Measurements from ENCODE around the gene HECTD3.
A peak's percentile ranks its signal among the peaks of the same experiment; 100 is the strongest.
"Not testable (repeated sequence)": the region's sequence is repeated elsewhere in the genome, so short reads cannot be mapped to it uniquely, and the experiment has no call there.

The HECTD3 gene

DNA sequence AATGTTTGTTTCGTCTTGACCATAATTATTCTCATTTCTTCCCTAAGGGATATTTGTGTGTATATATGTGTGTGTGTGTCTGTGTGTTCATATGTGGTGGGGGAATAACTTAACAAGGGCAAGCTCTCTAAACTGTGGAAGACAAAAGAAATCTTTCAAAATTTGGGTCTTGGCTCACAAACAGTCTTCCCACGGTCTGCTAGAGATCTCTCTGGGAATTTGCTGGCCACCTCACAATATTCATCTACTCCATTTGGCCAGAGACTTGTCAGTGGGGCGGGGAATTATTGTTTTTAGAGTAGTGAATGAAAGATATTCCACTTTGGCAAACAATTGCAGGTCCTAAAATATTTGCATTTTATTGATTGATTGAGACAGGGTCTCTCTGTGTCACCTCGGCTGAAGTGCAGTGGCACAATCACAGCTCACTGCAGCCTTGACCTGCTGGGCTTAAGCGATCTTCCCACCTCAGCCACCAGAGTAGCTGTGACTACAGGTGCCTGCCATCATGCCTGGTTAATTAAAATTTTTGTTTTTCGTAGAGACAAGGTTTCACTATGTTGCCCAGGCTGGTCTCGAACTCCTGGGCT is 16.7 kb downstream of the HECTD3 start:
- H3K4me1 ChIP-seq (ENCODE audit: control insufficient read depth, low read depth, low read length), result no peaks in the 10 kb centered on the region
- H3K79me1 ChIP-seq (ENCODE audit: low read length), result no peaks in the 10 kb centered on the region
- no peak for DNase-seq
- no peak overlapping the region for H3K27ac ChIP-seq (ENCODE audit: low read depth, low read length)
- H3K23ac ChIP-seq (ENCODE audit: low read length), result no peak overlapping the region
- no peak overlapping the region for H4K8ac ChIP-seq (ENCODE audit: low read depth, low read length)
- no peaks in the 10 kb centered on the region for H3K79me2 ChIP-seq (ENCODE audit: control insufficient read depth, insufficient read depth, low read length)
- no peak overlapping the region for H3K18ac ChIP-seq (ENCODE audit: low read length)
- WGBS (ENCODE audit: extremely low coverage, insufficient coverage, low lambda C conversion rate), result no CpG with 5 or more reads among the region's 7 CpGs
- no peak overlapping the region for H3K56ac ChIP-seq (ENCODE audit: low read length)
- no peak overlapping the region for H2BK15ac ChIP-seq (replicated peaks; ENCODE audit: low read depth)
- H3K27me3 ChIP-seq (ENCODE audit: insufficient read depth, low read length, poor library complexity), result no peaks in the 10 kb centered on the region
- H4K5ac ChIP-seq (ENCODE audit: low read length), result no peak overlapping the region
- no peak overlapping the region for H2BK120ac ChIP-seq (ENCODE audit: low read depth, low read length)
- no peak overlapping the region for H3K4ac ChIP-seq (ENCODE audit: low read depth, low read length)
- H2BK5ac ChIP-seq (ENCODE audit: low read length), result no peak overlapping the region
- no peak overlapping the region for H3K4me2 ChIP-seq (ENCODE audit: low read length)
- no peaks in the 10 kb centered on the region for H3K36me3 ChIP-seq (ENCODE audit: control insufficient read depth, insufficient read depth, low read length)
- H3K9ac ChIP-seq (ENCODE audit: low read length), result no peak overlapping the region
- H2AK5ac ChIP-seq (ENCODE audit: low read length), result no peak overlapping the region
- no peak overlapping the region for H3K4me3 ChIP-seq (ENCODE audit: low read length)

DNA sequence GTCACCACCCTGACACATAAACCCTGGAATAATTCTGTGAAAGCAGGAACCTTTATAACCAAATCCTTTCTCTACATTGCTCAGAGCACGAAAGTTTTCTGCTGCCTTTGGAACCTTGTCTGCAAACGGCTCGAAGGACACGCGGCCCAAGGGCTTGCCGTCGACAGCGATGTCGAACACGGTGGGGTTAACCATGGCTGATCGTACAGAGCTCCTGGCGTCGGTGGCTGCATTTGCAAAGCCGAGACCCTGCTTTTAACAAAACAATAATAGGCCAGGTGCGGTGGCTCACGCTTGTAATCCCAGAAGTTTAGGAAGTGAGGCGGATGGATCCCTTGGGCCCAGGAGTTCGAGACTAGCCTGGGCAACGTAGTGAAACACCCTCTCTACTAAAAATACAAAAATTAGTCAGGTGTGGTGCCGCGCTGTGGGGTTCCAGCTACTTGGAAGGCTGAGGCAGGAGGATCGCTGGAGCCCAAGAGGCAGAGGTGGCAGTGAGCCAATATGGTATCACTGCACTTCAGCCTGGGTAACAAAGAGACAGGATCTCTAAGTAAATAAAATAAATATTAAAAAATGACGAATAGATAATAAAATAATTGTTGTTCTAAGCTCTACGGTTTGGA is 22.5 kb downstream of the HECTD3 start:
- Histone ChIP-seq H3K36me3 (ENCODE audit: control insufficient read depth, insufficient read depth, low read length) (no peaks in the 10 kb centered on the region), H4K8ac (ENCODE audit: low read depth, low read length) (no peak overlapping the region), H3K27me3 (ENCODE audit: insufficient read depth, low read length, poor library complexity) (no peaks in the 10 kb centered on the region), H3K79me2 (ENCODE audit: control insufficient read depth, insufficient read depth, low read length) (peaks cover 3% of the 10 kb centered on the region), H2BK5ac (ENCODE audit: low read length) (no peak overlapping the region), H3K4me1 (ENCODE audit: control insufficient read depth, low read depth, low read length) (no peaks in the 10 kb centered on the region), H4K5ac (ENCODE audit: low read length) (no peak overlapping the region), H3K79me1 (ENCODE audit: low read length) (peaks cover 6% of the 10 kb centered on the region), H3K4me3 (ENCODE audit: low read length) (no peak overlapping the region), H2BK120ac (ENCODE audit: low read depth, low read length) (no peak overlapping the region), H2BK15ac (replicated peaks; ENCODE audit: low read depth) (no peak overlapping the region), H3K18ac (ENCODE audit: low read length) (no peak overlapping the region), H3K27ac (ENCODE audit: low read depth, low read length) (no peak overlapping the region), H2AK5ac (ENCODE audit: low read length) (no peak overlapping the region), H3K4me2 (ENCODE audit: low read length) (no peak overlapping the region), H3K23ac (ENCODE audit: low read length) (no peak overlapping the region), H3K56ac (ENCODE audit: low read length) (no peak overlapping the region), H3K4ac (ENCODE audit: low read depth, low read length) (no peak overlapping the region), H3K9ac (ENCODE audit: low read length) (no peak overlapping the region)
- 100% methylated on average over 2 of the region's 24 CpGs for WGBS (ENCODE audit: extremely low coverage, insufficient coverage, low lambda C conversion rate)
- DNase-seq, result no peak

DNA sequence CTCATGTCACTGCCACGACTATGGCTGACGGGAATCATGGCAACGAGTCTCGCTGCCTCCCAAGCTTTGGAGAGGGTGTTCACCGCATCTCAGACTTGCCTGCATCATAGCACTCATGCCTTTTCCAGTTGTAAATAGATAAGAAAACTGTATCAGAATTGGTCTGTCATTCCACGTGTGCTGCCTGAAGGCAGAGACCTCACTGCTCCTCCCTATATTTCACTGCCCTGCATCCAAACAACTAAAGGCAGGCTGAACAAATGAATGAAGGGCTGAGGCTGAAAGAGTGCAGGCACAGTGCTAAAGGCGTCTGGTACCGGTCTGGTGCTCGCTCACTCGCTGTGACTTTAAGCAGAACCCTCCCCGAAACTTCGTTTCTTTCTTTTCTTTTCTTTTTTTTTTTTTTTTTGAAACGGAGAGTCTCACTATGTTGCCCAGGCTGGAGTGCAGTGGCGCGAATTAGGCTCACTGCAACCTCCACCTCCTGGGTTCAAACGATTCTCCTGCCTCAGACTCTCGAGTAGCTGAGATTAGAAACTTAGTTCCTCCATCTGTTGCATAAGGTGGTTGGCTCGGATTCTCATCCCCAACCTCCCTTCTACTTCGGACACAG is 25.3 kb downstream of the HECTD3 start:
- peak overlapping the region; percentile 92 for H3K9ac ChIP-seq (ENCODE audit: low read length)
- WGBS (ENCODE audit: extremely low coverage, insufficient coverage, low lambda C conversion rate), result no CpG with 5 or more reads among the region's 19 CpGs
- H2BK120ac ChIP-seq (ENCODE audit: low read depth, low read length), result no peak overlapping the region
- H4K8ac ChIP-seq (ENCODE audit: low read depth, low read length), result no peak overlapping the region
- no peak overlapping the region for H3K4ac ChIP-seq (ENCODE audit: low read depth, low read length)
- H3K79me2 ChIP-seq (ENCODE audit: control insufficient read depth, insufficient read depth, low read length), result peaks cover 3% of the 10 kb centered on the region
- H3K27ac ChIP-seq (ENCODE audit: low read depth, low read length), result no peak overlapping the region
- peaks cover 6% of the 10 kb centered on the region for H3K79me1 ChIP-seq (ENCODE audit: low read length)
- no peak overlapping the region for H4K5ac ChIP-seq (ENCODE audit: low read length)
- peak overlapping the region; percentile 96 for H3K56ac ChIP-seq (ENCODE audit: low read length)
- H3K4me2 ChIP-seq (ENCODE audit: low read length), result peak overlapping the region; percentile 61
- H3K27me3 ChIP-seq (ENCODE audit: insufficient read depth, low read length, poor library complexity), result no peaks in the 10 kb centered on the region
- no peak overlapping the region for H3K23ac ChIP-seq (ENCODE audit: low read length)
- no peak overlapping the region for H3K18ac ChIP-seq (ENCODE audit: low read length)
- no peak overlapping the region for H2BK15ac ChIP-seq (replicated peaks; ENCODE audit: low read depth)
- H3K4me1 ChIP-seq (ENCODE audit: control insufficient read depth, low read depth, low read length), result no peaks in the 10 kb centered on the region
- H3K4me3 ChIP-seq (ENCODE audit: low read length), result peak overlapping the region; percentile 68
- no peak overlapping the region for H2BK5ac ChIP-seq (ENCODE audit: low read length)
- no peak overlapping the region for H2AK5ac ChIP-seq (ENCODE audit: low read length)
- H3K36me3 ChIP-seq (ENCODE audit: control insufficient read depth, insufficient read depth, low read length), result no peaks in the 10 kb centered on the region
- DNase-seq, result no peak

DNA sequence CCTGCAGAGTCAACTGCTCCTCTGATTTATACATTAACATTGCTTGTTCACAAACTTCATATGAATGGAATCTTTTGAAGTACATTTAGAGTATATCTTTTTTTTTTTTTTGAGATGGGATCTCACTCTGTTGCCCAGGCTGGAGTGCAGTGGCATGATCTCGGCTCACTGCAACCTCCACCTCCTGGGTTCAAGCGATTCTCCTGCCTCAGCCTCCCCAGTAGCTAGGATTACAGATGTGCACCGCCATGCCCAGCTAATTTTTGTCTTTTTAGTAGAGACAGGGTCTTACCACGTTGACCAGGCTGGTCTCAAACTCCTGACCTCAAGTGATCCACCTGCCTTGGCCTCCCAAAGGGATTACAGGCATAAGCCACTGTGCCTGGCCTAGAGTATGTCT is 33.8 kb downstream of the HECTD3 start:
- not testable (repeated sequence) for H3K79me2 ChIP-seq (ENCODE audit: control insufficient read depth, insufficient read depth, low read length); H3K4me1 ChIP-seq (ENCODE audit: control insufficient read depth, low read depth, low read length); H3K79me1 ChIP-seq (ENCODE audit: low read length); H3K4me2 ChIP-seq (ENCODE audit: low read length); H3K9ac ChIP-seq (ENCODE audit: low read length); H3K4me3 ChIP-seq (ENCODE audit: low read length); DNase-seq; H3K18ac ChIP-seq (ENCODE audit: low read length); H2BK5ac ChIP-seq (ENCODE audit: low read length); H3K23ac ChIP-seq (ENCODE audit: low read length); H4K8ac ChIP-seq (ENCODE audit: low read depth, low read length); H3K36me3 ChIP-seq (ENCODE audit: control insufficient read depth, insufficient read depth, low read length); H2BK15ac ChIP-seq (replicated peaks; ENCODE audit: low read depth); H2BK120ac ChIP-seq (ENCODE audit: low read depth, low read length); H2AK5ac ChIP-seq (ENCODE audit: low read length); H3K27me3 ChIP-seq (ENCODE audit: insufficient read depth, low read length, poor library complexity); H3K4ac ChIP-seq (ENCODE audit: low read depth, low read length); H3K27ac ChIP-seq (ENCODE audit: low read depth, low read length); H3K56ac ChIP-seq (ENCODE audit: low read length); H4K5ac ChIP-seq (ENCODE audit: low read length)
- no CpG with 5 or more reads among the region's 4 CpGs for WGBS (ENCODE audit: extremely low coverage, insufficient coverage, low lambda C conversion rate)

DNA sequence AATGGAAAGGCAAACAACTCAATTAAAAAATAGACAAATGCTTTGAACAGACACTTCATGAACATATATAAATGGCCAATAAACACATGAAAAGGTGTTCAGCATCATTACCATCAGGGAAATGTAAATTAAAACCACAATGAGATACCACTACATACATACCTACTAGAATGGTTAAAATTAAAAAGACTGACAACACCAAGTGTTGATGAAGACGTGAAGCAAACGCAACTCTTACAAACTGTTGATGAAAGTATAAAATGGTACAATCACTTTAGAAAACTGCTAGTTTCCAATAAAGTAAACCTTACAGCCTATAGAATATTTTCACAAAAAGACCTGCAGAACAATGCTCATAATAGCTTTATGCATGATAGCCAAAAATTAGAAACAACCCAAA is 34.9 kb downstream of the HECTD3 start:
- Histone ChIP-seq H3K18ac (ENCODE audit: low read length) (no peak overlapping the region), H3K79me2 (ENCODE audit: control insufficient read depth, insufficient read depth, low read length) (no peaks in the 10 kb centered on the region), H3K23ac (ENCODE audit: low read length) (no peak overlapping the region), H3K4me1 (ENCODE audit: control insufficient read depth, low read depth, low read length) (no peaks in the 10 kb centered on the region), H3K36me3 (ENCODE audit: control insufficient read depth, insufficient read depth, low read length) (no peaks in the 10 kb centered on the region), H3K9ac (ENCODE audit: low read length) (no peak overlapping the region), H2AK5ac (ENCODE audit: low read length) (no peak overlapping the region), H2BK5ac (ENCODE audit: low read length) (no peak overlapping the region), H3K4ac (ENCODE audit: low read depth, low read length) (no peak overlapping the region), H4K8ac (ENCODE audit: low read depth, low read length) (no peak overlapping the region), H3K79me1 (ENCODE audit: low read length) (no peaks in the 10 kb centered on the region), H3K56ac (ENCODE audit: low read length) (no peak overlapping the region), H3K4me2 (ENCODE audit: low read length) (no peak overlapping the region), H2BK120ac (ENCODE audit: low read depth, low read length) (no peak overlapping the region), H3K27ac (ENCODE audit: low read depth, low read length) (no peak overlapping the region), H2BK15ac (replicated peaks; ENCODE audit: low read depth) (no peak overlapping the region), H3K27me3 (ENCODE audit: insufficient read depth, low read length, poor library complexity) (no peaks in the 10 kb centered on the region), H4K5ac (ENCODE audit: low read length) (no peak overlapping the region), H3K4me3 (ENCODE audit: low read length) (no peak overlapping the region)
- no CpG with 5 or more reads among the region's 2 CpGs for WGBS (ENCODE audit: extremely low coverage, insufficient coverage, low lambda C conversion rate)
- DNase-seq, result no peak

Data from mesendoderm (in vitro differentiated cells).